Endodermal cell (in vitro differentiated cells): ENCODE results near the gene CADM3. TPM values are rescaled to one million over a fixed set of nuclear protein-coding genes. Genes with fewer than 3 reads are reported as not detected.
A peak's percentile ranks its signal among the peaks of the same experiment; 100 is the strongest.

Experiments
- DNase-seq: peaks from one replicate; pipeline ENCODE4 v3.0.0-alpha.2; 2017
- H3K27ac ChIP-seq: 2 replicates; pipeline ENCODE4 v1.5.1; 2013; ENCODE audit warnings: mild to moderate bottlenecking, low read depth, low read length, moderate library complexity
- H3K27me3 ChIP-seq: 2 replicates; pipeline ENCODE4 v1.6.1; 2013; ENCODE audit warnings: mild to moderate bottlenecking, low read length, moderate library complexity; ENCODE audit not compliant: insufficient read depth, control insufficient read depth, poor library complexity, severe bottlenecking
- H3K36me3 ChIP-seq: 2 replicates; pipeline ENCODE4 v1.7.0; 2013; ENCODE audit warnings: mild to moderate bottlenecking, low read length, moderate library complexity; ENCODE audit not compliant: control insufficient read depth, insufficient read depth
- H3K4me1 ChIP-seq: one replicate; pipeline ENCODE4 v1.7.0; 2013; ENCODE audit warnings: low read length; ENCODE audit not compliant: control insufficient read depth, insufficient read depth
- H3K4me3 ChIP-seq: 2 replicates; pipeline ENCODE4 v1.5.1; 2013; ENCODE audit warnings: mild to moderate bottlenecking, low read length, moderate library complexity
- H3K9ac ChIP-seq: 2 replicates; pipeline ENCODE4 v1.6.1; 2013; ENCODE audit warnings: mild to moderate bottlenecking, low read length, moderate library complexity; ENCODE audit not compliant: poor library complexity, severe bottlenecking; ENCODE audit errors: extremely low read depth
- H3K9me3 ChIP-seq: 2 replicates; pipeline ENCODE4 v1.6.1; 2013; ENCODE audit warnings: mild to moderate bottlenecking, low read length, moderate library complexity; ENCODE audit not compliant: control insufficient read depth
- H3K27ac Mint-ChIP-seq: 2 replicates; pipeline ENCODE4 v1.8.0; 2020; ENCODE audit warnings: mixed read lengths
- H3K27me3 Mint-ChIP-seq: 2 replicates; pipeline ENCODE4 v1.8.0; 2021; ENCODE audit warnings: mild to moderate bottlenecking, mixed read lengths; ENCODE audit not compliant: insufficient read depth
- H3K36me3 Mint-ChIP-seq: 2 replicates; pipeline ENCODE4 v1.8.0; 2020; ENCODE audit warnings: low read depth, mixed read lengths
- H3K4me1 Mint-ChIP-seq: 2 replicates; pipeline ENCODE4 v1.8.0; 2020; ENCODE audit warnings: mixed read lengths
- H3K4me3 Mint-ChIP-seq: 2 replicates; pipeline ENCODE4 v1.8.0; 2020; ENCODE audit warnings: mild to moderate bottlenecking, moderate library complexity, mixed read lengths
- H3K9me3 Mint-ChIP-seq: 2 replicates; pipeline ENCODE4 v1.8.0; 2020; ENCODE audit warnings: mild to moderate bottlenecking, mixed read lengths
- CTCF ChIP-seq: fragments of 200-600 bp; sonication (generic); conservative IDR thresholded peaks from 2 replicates; pipeline ENCODE4 v1.5.0; 2021; ENCODE audit warnings: antibody characterized with exemption, mild to moderate bottlenecking
- WGBS, 2 experiments: methylation state at CpG; one replicate each; pipeline versions ENCODE4 v1.1.5 to v1.1.7; 2013; ENCODE audit warnings: missing lambda C conversion rate in 2 of 2, mixed read lengths in 1 of 2; ENCODE audit not compliant: insufficient coverage in 1 of 2, insufficient read length in 1 of 2; 5-methylcytosine and 5-hydroxymethylcytosine counted together
- total RNA-seq, 2 donors: library from RNA; stranded (reverse); fragmentation: NEBNext Ultra II Directional in 1 of 2; extraction: Animal tissue kit (Norgen Biotek cat#: 25700) in 1 of 2; gene quantifications; 2 replicates in 1 of 2; 3 replicates in 1 of 2; pipeline ENCODE4 v1.2.1, GENCODE V29; 2021

The CADM3 gene
- total RNA-seq, 2 donors from 2014 or later: 2.4 to 4.0 TPM

- H3K9ac ChIP-seq: no peak overlapping the region
- no peaks in the 10 kb centered on the region for H3K4me1 ChIP-seq
- H3K4me3 Mint-ChIP-seq: no peak overlapping the region
- H3K27ac ChIP-seq: no peak overlapping the region
- no peak for TF ChIP-seq CTCF
- H3K27me3 Mint-ChIP-seq: no peaks in the 10 kb centered on the region
- no peak overlapping the region for H3K27ac Mint-ChIP-seq
- no peaks in the 10 kb centered on the region for H3K36me3 Mint-ChIP-seq
- H3K27me3 ChIP-seq: no peaks in the 10 kb centered on the region
- peaks cover 4% of the 10 kb centered on the region for H3K9me3 ChIP-seq
- WGBS, 2 experiments: 83 to 100% methylated on average over 1 of the region's 1 CpG
- no peak overlapping the region for H3K4me3 ChIP-seq
- H3K4me1 Mint-ChIP-seq: peaks cover 3% of the 10 kb centered on the region
- H3K9me3 Mint-ChIP-seq: no peaks in the 10 kb centered on the region
- H3K36me3 ChIP-seq: no peaks in the 10 kb centered on the region
- no peak for DNase-seq
Measured at GRCh38 chr1:159161719-159162026, 9.7 kb upstream of the CADM3 start.

DNA sequence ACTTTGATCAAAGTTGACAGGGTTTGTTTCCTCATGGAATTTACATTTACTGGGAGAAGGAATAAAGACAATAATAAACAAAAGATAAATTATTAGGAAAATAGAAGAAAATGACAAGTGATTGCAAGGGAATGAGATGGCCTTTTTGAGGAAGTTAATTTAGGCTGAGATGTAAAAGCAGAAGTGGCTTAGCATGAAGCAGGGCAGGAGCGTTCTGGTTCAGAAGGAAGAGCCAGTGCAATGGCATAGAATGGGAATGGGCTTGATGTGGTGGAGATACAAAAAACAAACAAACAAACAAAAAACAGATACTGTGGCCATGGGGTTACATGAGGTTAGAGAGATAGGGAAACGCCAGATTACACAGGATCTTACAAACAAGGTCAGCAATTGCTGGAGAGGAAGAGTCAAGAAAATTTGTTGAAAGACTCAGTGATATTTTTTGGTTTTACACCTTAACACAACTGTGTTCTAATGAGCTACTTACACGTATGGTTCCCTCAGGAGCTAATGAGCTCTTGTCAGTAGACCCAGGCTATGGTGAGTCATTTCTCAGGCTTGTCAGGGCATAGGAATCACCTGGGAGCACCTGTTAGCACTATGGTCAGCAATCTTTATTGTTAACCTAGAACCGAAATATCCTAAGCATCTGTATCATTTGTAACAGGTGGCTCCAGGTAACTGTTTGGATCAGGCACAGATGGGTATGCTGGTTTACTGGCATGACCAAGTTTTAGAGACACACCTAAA lies 8.7 kb upstream of the CADM3 start:
- Histone ChIP-seq H3K9me3 (peaks cover 1% of the 10 kb centered on the region), H3K27me3 (no peaks in the 10 kb centered on the region), H3K4me1 (no peaks in the 10 kb centered on the region), H3K27ac (no peak overlapping the region), H3K4me3 (no peak overlapping the region), H3K9ac (no peak overlapping the region), H3K36me3 (no peaks in the 10 kb centered on the region)
- Mint-ChIP-seq H3K27me3 (no peaks in the 10 kb centered on the region), H3K4me1 (peaks cover 3% of the 10 kb centered on the region), H3K27ac (no peak overlapping the region), H3K36me3 (no peaks in the 10 kb centered on the region), H3K9me3 (no peaks in the 10 kb centered on the region), H3K4me3 (no peak overlapping the region)
- no peak for TF ChIP-seq CTCF
- WGBS, 2 experiments: 85 to 87% methylated on average over 3 to 4 of the region's 4 CpGs
- DNase-seq: no peak

DNA sequence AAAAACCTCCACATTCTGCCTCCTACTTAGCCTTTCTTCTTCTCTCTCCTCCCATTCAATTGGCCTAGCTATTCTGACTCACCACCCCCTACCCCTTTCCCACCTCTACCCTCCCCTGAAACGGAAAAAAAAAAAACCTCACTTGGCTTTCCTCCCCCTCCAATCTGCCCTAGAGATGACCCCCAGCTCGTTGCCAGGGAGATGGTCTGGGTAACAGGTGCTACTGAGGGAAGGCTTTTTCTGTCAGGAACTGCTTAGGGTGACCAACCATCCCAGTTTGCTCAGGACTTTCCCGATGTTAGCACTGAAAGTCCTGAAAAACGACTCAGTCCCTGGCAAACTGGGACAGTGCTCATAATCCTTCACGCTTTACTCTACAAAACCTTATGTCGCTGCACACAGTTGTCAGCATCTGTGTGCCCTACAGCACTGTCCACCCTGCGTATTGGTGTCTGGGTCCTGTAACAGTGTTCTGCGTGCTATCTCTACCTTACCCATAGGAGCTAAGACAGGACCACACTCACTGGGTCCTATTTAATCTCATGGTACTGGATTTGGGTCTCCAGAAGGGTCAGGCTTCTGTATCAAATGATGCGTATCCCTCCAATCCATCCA lies 7.7 kb upstream of the CADM3 start:
- TF ChIP-seq CTCF: no peak
- Histone ChIP-seq H3K4me1 (no peaks in the 10 kb centered on the region), H3K27me3 (no peaks in the 10 kb centered on the region), H3K36me3 (no peaks in the 10 kb centered on the region), H3K4me3 (no peak overlapping the region), H3K27ac (no peak overlapping the region), H3K9ac (no peak overlapping the region), H3K9me3 (no peaks in the 10 kb centered on the region)
- H3K27me3 Mint-ChIP-seq: peaks cover 8% of the 10 kb centered on the region
- no peaks in the 10 kb centered on the region for H3K9me3 Mint-ChIP-seq
- peak; percentile 53 for DNase-seq
- WGBS, 2 experiments: 69 to 90% methylated on average over 7 to 9 of the region's 9 CpGs
- no peak overlapping the region for H3K4me3 Mint-ChIP-seq
- no peak overlapping the region for H3K27ac Mint-ChIP-seq
- H3K36me3 Mint-ChIP-seq: no peaks in the 10 kb centered on the region
- H3K4me1 Mint-ChIP-seq: peaks cover 3% of the 10 kb centered on the region
